Measurements from ENCODE around the gene KIF13A.
"Not testable (repeated sequence)": the region's sequence is repeated elsewhere in the genome, so short reads cannot be mapped to it uniquely, and the experiment has no call there.

The KIF13A gene

DNA sequence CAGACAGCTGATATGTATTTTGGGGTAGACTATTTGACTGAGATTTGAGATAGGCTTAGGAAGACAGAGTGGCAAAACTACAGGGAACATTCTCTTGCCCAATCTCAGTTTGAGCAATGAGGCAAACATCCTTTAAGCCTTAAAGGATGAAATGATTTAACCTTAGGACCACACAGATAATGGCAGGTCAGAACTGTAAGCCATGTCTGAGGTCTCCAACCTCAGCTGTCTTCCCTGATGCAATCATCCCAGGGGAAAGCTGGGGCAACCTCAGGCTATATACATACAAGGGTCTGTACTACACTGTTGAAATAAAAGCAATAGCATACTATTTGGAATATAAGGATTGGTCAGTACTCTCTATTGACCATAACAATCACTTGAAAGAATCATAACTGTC, 196.9 kb downstream of the KIF13A start:
- DNase-seq: no peak
- intact Hi-C loops (cut with DNase I): no loop called here

DNA sequence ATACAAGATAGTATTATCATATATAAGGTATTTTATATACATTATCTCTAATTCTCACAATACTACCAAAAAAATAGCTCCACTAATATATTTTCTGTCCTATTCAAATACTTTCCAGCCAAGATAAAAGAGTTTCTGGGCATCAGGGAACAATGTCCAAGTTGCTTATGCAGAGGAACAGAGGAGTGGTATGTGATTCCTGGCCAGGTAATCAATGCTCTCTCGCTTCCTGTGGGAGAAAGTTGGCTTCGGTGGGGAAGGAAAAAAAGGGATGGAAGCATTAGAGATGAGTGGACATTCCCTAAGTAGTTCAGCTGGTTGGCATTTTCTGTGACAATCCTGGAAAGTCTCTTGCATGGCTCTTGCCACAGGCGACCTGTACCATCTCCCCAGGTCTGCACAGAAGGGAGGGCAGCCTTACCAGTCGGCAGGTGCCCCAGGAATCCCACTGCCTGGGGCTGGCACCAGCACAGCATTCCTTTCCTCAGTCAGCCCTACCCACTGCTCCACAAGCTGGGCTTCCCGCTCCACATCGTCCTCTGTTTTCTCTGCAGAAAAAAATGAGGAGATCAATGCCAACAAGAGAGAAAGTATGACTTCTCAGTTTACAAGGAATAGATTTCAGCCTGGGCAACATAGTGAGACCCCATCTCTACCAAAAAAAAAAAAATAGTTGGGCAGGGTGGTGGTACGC, 202.2 kb downstream of the KIF13A start:
- DNase-seq: no peak
- intact Hi-C loops (cut with DNase I): no loop called here

DNA sequence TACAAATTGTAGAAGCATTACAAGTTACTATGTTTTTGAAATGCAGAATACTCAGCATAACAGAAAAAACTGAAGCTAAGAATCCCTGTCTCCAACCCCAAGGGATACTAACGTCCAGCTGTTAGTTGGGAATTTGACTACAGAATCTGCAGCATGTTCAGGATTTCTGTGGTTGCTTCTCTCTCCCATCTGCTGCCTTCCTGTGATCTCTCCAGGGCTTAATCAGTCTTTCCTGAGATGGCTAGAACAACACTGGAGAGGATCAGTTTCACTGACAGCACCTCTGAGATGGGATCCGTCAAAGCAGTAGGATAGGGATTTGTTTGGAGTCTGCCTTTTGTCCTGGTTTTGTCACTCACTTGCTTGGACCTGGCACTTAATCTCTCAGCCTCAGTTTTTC, 207.4 kb downstream of the KIF13A start:
- no peak for DNase-seq
- intact Hi-C loops (cut with DNase I): no loop called here

DNA sequence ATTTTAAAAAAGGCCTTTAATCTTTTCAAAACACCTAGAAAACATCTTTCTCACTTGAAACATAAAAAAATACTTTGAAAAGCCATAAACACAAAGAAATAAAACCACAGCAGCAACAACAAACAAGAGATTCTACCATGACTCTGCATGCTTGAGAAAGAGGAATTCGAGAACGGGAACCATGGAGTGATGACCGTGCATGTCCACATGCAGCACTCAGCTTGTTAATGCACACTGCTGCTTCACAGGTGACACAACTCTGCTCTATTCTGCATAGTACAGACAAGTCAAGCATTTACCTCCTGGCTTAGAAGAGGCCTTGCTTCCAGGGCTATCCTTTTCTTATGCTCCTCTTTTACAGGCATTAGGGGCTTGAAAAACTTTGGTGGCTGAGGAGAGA, 215.8 kb downstream of the KIF13A start:
- intact Hi-C loops (cut with DNase I): no loop called here

DNA sequence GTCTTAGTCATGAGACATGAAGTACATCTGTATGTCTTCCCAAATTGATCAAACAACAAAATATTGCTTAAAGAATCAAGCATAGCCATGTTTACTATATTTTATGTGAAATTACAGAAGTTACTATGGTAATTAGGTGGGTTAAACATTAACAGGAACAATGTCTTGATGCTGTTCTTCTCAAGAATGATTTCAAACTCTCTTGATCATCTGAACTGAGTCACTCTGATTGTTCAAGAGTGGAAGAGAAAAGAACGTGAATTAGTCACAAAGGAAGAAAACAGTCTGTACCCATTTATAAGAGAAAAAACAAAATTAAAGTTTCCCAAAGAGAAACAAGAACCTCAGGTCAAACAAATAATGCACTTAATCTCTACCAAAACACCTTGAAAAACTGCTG, 218.6 kb downstream of the KIF13A start:
- intact Hi-C loops (cut with DNase I): no loop called here
- no peak for DNase-seq

More for the DNA sequence above, 215.8 kb downstream of the KIF13A start:
- DNase-seq: no peak

DNA sequence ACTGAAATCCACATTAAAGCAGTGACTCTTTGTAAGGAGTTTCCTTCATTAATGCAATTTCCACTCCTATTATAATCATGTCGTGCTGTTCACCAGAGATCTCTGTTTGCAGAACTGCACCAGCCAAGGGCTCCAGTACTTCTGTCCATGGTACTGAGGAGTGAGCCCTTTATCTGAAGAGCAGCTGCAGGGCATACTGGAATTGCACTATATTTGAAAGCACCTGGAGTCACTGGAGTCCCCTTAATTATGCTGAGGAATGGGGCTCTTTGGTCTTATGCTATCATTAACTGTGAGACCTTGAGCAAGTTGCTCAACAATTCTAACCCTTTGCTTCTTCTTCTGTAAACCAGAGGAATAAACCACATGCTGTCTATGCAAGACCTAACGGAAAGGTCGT, 219.0 kb downstream of the KIF13A start:
- DNase-seq: no peak
- intact Hi-C loops (cut with DNase I): no loop called here

DNA sequence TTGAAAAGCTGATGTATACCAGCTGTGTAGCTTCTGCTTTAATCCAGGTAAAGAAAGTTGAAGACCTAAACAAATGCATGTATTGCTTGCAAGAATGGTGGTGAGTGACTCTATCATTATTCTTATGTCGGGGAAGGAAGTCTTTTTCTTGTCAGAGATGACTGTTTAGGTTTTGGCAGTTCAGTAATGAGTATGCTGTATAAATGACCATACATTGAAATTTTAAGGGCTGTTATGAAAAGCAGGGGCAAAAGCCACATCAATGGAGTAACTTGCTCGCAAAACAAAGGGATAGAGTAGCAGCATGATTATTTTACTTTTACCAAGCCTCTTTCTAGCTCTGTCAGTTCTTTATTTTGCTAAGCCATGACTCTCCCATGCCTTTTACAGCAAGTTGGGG, 224.8 kb downstream of the KIF13A start:
- no peak for DNase-seq
- intact Hi-C loops (cut with DNase I): no loop called here

DNA sequence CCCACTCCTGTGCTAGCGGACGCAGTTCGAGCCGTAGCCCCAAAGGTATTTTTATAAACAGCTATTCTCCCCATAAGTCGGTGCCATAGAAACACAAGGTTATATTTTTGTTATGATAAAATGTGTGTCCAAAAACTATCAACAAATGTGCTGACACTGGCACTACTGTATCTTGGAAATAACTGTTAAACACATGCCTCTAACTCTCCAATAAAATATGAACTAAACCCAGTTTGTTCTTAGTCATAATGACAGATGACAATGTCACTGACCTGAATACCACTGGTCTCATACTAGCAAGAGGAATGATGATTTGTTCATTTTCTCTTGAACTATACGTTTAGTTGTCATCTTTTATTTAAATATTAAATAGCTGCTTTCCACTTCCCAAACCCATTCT, 229.3 kb downstream of the KIF13A start:
- DNase-seq: no peak
- intact Hi-C loops (cut with DNase I): no loop called here

DNA sequence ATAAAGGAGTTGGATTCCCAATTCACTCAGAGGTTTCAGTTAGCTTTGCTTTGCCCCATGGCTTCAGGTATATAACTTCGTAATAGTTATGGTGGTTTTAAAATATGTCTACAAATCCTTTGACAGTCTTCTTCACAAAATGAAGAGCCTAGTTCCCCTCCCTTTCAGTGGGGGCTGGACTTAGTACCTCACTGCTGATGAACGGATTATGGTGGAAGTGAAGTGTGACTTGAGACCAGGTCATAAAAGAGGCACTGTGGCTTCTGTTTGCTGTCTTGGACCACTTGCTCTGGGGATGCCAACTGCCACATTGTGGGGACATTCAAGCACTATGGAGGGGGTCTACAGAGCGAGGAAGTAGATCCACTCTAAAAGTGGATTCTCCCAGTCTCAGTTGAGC, 233.2 kb downstream of the KIF13A start:
- intact Hi-C loops (cut with DNase I): no loop called here
- no peak for DNase-seq

DNA sequence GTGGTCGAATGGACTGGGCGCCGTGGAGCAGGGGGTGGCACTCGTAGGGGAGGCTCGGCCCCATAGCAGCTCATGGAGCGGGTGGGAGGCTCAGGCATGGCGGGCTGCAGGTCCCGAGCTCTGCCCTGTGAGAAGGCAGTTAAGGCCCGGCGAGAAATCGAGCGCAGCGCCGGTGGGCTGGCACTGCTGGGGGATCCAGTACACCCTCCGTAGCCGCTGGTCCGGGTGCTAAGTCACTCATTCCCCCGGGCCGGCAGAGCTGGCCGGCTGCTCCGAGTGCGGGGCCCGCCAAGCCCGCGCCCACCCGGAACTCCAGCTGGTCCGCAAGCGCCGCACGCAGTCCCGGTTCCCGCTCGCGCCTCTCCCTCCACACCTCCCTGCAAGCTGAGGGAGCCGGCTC, 242.1 kb downstream of the KIF13A start:
- intact Hi-C loops (cut with DNase I); DNase-seq: not testable (repeated sequence)

DNA sequence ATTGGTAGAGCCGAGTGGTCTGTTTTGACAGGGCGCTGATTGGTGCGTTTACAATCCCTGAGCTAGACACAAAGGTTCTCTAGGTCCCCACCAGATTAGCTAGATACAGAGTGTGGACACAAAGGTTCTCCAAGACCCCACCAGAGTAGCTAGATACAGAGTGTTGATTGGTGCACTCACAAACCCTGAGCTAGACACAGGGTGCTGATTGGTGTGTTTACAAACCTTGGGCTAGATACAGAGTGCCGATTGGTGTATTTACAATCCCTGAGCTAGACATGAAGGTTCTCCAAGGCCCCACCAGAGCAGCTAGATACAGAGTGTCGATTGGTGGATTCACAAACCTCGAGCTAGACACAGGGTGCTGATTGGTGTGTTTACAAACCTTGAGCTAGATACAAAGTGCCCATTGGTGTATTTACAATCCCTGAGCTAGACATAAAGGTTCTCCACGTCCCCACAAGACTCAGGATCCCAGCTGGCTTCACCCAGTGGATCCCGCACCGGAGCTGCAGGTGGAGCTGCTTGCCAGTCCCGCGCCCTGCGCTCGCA, 242.6 kb downstream of the KIF13A start:
- intact Hi-C loops (cut with DNase I); DNase-seq: not testable (repeated sequence)

DNA sequence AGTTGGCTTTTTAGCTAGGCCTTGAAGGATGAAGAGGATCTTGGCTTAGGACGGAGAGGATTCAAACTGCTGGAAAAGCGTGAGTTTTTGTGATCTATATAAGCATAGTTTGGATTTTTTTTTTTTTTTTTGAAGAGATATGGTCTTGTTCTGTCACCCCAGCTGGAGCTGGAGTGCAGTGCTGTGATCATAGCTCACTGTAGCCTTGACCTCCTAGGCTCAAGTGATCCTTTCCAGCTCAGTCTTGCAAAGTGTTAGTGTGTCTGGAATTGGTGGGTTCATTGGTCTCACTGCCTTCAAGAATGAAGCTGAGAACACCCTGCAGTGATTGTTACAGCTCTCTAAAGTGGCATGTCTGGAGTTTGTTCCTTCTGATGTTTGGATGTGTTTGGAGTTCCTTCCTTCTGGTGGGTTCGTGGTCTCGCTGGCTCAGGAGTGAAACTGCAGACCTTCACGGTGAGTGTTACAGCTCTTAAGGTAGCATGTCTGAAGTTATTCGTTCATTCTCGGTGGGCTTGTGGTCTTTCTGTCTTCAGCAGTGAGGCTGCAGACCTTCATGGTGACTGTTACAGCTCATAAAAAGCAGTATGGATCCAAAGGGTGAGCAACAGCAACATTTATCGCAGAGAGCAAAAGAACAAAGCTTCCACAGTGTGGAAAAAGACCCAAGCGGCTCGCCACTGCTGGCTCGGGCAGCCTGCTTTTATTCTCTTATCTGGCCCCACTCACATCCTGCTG, 243.2 kb downstream of the KIF13A start:
- intact Hi-C loops (cut with DNase I): no loop called here
- no peak for DNase-seq

DNA sequence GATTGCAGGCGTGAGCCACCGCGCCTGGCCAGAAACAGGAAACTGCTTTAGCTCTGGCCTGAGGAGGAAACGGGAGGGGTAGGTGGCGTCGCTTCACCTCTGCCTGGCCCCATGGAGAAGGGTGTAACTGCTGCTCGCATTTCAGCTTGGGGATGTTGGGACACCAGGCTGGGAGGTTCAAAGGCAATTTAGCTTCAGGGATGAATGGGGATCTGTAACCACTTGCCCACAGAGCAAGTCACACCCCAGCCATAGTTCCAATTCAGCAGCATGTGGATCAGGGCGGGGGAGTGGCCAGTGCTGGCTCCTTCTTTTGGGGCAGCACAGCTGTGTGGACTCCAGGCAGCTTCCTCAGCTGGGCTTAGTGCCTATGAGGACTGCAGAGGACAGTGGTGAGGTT, 245.9 kb downstream of the KIF13A start:
- intact Hi-C loops (cut with DNase I): no loop called here

DNA sequence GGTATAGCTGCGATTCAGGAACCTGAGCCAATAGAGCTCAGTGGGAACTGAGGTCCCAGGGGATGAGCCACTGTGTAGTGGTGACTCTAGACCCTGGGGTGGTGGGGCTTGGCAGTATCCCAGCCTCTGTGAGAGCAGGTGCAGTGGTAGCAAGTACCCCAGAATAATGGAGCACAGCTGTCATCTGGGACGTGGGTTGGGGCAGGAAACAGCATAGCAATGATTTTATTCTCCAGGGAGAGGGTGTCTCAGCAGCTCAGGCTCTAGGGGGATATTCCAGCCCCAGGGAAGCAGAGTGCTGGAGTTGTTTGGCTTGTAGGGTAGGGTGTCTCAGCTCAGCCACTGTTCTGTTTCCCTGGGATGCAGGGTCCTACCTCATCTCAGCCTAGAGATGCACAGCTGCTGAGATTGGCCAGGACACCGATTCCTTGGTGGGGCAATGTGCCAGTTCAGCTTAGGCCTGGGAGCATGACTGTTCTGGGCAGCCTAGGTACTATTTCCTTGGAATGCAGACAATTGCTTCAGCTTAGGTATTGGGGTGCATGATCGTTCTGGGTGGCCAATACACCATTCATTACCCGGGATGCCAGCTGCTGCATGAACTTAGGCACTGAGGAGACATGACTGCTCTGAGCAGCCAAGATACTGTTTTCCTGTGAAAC, 246.7 kb downstream of the KIF13A start:
- intact Hi-C loops (cut with DNase I): no loop called here
- DNase-seq: no peak

More for the DNA sequence above, 245.9 kb downstream of the KIF13A start:
- DNase-seq: no peak

DNA sequence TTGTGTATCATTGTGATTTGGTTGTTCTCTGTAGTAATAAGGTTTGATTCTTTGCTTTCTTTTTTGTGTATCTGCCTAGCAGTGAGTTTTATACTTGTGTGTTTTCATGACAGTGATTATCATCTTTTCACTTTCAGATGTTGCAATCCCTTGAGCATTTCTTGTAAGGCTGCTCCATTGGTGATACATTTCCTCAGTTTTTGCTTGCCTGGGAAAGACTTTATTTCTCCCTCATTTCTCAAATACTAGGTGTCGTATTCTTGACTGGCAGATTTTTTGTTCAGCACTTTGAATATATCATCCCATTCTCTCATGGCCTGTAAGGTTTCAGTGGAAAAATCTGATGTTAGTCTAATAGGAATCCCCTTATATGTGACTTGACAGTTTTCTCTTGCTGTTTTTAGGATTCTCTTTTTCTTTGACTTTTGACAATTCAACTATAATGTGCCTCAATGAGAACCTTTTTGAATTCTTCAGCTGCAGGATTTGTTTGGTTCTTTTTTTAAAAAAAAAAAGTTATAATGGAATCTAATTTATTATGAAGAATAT, 249.7 kb downstream of the KIF13A start:
- intact Hi-C loops (cut with DNase I): no loop called here
- no peak for DNase-seq

DNA sequence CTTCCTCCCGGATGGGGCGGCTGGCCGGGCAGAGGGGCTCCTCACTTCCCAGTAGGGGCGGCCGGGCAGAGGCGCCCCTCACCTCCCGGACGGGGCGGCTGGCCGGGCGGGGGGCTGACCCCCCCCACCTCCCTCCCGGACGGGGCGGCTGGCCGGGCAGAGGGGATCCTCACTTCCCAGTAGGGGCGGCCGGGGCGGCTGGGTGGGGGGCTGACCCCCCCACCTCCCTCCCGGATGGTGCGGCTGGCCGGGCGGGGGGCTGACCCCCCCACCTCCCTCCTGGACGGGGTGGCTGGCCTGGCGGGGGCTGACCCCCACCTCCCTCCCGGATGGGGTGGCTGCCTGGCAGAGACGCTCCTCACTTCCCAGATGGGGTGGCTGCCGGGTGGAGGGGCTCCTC, 252.1 kb downstream of the KIF13A start:
- DNase-seq; intact Hi-C loops (cut with DNase I): not testable (repeated sequence)

DNA sequence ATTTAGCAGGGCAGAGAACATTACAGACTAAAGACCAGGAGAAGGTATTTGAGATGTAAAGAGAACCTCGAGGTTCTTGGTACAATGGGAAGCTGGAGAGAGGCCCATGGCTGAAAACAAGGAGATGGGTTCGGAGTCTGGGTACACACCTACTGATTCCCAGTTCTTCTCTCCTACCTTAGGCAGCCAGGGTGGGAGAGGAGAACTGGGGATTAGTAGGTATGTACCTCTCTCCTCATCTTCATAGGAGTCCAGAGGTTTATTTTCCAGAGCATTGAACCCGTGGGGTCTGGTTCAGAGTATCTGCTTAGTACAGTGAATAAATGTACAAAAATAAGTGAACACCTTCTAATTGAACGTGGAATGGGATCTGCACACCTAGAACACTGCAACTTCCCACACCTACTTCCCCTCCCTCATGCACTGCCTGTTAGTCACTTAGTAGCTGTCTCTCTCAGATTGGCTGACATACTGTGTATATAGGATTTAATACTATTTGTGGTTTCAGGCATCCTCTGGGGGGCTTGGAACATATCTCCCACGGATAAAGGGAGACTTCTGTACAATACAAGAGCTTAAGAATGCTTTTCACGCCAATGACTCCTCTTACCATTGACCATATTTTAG, 257.2 kb downstream of the KIF13A start:
- intact Hi-C loops (cut with DNase I): no loop called here
- no peak for DNase-seq

DNA sequence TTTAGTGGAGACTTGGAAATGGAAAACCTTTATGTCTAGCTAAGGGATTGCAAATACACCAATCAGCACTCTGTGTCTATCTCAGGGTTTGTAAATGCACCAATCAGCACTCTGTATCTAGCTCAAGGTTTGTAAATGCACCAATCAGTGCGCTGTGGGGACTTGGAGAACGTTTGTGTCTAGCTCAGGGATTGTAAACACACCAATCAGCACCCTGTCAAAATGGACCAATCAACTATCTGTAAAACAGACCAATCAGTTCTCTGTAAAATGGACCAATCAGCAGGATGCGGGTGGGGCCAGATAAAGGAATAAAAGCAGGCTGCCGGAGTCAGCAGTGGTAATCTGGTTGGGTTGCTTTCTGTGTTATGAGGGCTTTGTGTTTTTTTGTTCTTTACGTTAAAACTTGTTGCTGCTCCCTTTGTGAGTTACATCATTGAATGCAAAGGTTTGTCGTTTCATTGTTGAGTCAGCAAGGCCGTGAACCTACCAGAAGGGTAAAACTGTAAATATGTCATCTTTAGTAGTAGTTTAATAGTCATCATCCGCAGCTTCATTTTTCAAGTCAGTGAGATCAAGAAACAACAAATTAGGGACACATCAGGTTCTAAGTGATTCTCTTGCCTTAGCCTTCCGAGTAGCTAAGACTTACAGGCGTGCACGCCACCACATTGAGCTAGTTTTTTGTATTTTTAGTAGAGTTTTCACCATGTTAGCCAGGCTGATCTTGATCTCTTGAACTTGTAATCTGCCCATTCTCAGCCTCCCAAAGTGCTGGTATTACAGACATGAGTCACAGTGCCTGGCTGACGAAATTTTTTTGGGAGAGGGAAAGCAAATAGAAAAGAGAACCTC, 258.0 kb downstream of the KIF13A start:
- DNase-seq: no peak

More for the DNA sequence above, 258.0 kb downstream of the KIF13A start:
- intact Hi-C loops (cut with DNase I): no loop called here
